T1000 (cell line): Measurements from ENCODE around the gene CAMKK1.

Experiments
- DNase-seq: peaks from one replicate; lab custom pipeline; 2025; ENCODE audit warnings: mixed read lengths; lab: John Stamatoyannopoulos, UW

Gene CAMKK1

DNA sequence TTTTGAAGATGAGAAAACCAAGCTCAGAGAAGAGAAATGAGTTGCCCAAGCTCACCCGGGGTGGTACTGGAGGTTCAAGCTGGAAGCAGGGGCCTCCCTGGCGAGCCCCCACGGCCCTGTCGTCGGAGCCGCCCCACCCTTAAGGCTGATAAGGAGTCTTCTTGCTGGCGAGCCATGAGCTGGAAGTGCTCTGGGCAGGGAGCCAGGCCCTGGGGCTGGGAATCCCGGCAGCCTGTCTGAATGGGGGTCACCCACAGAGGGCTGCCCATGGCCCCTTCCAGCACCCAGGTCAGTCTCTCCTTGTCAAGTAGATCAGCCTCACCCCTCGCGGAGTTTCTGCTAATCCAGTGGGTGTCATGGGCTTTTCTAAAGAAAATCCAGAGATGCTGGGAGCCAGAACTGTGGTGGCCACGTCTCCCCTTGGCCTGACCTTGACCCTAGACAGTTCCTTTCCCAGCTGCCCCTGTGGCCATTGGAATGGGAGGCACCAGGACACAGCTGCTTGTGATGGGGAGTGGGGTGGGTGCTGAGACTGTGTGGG lies 24.6 kb upstream of the CAMKK1 start:
- peak; percentile 16 for DNase-seq

DNA sequence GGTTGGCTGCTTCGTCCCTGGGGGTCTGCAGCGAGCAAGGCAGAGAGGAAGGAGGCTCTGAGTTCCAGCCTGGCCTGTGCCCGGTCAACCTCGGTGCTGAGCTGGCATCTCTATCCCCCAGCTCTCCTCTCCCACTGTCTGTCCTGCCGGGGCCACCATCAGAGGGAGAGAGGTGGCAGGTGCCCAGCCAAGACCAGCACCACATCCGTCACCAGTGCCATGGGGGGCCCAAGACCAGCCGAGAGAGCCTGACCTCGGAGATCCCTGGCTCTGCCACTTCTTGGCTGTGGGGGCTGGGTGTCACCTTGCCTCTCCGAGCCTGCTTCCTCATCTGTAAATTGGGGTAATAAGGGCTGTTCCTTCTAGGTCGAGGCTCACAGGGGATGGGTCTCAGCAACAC lies 24.0 kb upstream of the CAMKK1 start:
- no peak for DNase-seq

- no peak for DNase-seq
Observed at GRCh38 chr17:3915995-3916696, 23.3 kb upstream of the CAMKK1 start, which contains the start of gene P2RX1. TSS of gene P2RX1 (minus strand) at chr17:3916465. CDS start at chr17:3916225, 240 bp downstream.

DNA sequence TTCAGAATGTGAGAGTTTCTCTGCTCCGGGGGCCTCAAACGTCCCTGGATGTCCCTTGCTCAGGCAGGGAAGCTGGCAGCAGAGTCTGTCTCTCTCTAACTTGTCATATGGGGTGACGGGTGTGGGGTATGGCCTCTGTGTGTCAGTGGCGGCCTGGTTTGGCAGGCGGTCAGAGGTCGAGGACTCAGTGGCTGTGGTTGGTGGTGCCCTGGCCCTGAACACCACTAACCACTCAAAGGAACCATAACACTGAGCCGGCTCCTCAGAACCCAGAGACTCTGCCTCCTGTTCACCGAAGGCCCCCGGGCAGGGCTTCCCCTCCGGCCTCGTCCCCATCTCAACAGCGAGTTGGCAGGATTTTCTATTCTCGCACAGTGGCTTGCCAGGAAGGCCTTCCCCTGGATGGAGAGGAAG lies 22.7 kb upstream of the CAMKK1 start:
- no peak for DNase-seq

GRCh38 chr17:3914312-3914670 lies 21.4 kb upstream of the CAMKK1 start:
- DNase-seq, result no peak

- DNase-seq, result peak; percentile 62
Observed at GRCh38 chr17:3913531-3914311, 20.9 kb upstream of the CAMKK1 start.

- no peak for DNase-seq
Observed at GRCh38 chr17:3912827-3913226, 20.0 kb upstream of the CAMKK1 start.

DNA sequence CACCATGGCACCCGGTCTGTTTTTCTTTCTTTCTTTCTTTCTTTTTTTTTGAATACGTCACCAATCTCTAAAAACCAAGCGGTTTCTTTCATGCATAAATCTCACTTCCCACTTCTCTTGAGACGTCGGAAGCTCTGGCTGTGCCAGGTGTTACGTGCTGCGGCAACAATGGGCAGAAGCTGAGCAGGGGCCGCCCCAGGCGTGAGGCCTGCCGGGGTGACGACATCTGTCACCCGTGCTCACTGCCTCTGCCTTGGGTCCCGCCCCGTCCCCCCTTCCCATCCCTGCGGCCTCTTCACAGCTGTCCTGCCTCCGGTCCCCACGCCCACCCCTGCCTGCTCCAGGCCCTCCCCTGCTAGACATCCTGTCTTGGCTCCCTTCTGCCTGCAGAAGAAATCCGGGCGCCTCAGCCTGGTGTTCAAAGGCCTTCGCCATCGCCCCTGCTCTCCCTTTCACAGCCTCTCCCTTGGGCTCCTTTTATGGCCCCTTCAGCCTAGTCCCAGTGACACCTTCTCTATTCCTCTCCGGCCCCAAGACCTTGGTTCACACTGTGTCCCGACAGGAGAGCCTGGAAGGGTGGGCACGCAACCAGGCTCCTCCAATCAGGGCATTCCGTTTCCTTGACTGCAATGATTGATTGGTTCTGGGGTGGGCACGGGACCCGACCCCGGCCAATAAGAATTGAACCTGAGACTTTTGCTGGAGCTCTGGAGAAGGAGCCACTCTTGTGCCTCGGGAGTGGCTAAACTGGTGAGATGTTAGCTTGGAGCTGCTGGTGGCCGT lies 18.6 kb upstream of the CAMKK1 start:
- DNase-seq, result no peak

- no peak for DNase-seq
Observed at GRCh38 chr17:3910420-3911270, 17.8 kb upstream of the CAMKK1 start.

- DNase-seq, result no peak
Observed at GRCh38 chr17:3909257-3909656, 16.4 kb upstream of the CAMKK1 start.

GRCh38 chr17:3907483-3908216 lies 14.8 kb upstream of the CAMKK1 start:
- no peak for DNase-seq

- DNase-seq, result no peak
Observed at GRCh38 chr17:3906881-3907280, 14.0 kb upstream of the CAMKK1 start.

DNA sequence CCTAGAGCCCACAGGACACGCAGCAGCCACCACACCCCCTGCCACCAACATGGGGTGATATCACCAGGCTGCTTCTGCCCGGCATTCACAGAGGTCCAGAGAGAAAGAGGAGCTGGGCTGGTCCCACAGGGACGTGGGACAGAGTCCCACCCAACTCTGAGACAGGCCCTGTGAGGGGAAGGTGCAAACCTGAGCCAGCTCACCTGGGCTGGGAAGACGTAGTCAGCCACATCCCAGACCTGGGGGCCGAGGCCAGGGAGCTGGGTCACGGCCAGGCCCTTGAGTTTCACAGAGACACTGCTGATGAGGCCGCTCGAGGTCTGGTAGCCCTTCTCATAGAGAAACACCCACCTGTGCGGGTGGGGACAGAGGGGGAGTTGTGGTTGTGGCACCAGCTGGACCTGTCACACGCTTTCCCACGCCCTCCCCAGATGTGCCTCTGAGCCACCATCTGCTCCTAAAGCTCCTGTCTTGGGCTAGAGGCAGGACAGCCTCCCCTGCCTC lies 12.2 kb upstream of the CAMKK1 start:
- no peak for DNase-seq

DNA sequence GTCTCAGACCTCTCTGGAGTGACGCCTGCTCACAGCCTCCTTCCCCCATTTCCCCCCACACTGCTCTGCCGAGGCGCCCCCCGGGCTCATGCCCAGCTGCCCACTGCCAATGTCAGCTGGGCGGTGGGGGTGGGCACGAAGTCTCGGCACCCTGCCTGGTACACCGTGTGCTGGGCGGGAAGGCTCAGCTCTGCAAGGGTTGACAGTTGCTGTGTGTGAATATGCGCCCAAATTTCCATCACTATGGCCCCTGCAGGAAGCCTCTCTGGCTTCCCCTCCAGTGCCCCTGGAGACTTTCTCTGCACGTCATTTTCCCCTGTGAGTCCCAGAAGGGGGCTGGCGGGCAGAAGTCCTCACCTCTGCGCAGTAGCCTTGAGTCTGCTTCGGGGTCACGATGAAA lies 11.6 kb upstream of the CAMKK1 start:
- DNase-seq, result no peak

DNA sequence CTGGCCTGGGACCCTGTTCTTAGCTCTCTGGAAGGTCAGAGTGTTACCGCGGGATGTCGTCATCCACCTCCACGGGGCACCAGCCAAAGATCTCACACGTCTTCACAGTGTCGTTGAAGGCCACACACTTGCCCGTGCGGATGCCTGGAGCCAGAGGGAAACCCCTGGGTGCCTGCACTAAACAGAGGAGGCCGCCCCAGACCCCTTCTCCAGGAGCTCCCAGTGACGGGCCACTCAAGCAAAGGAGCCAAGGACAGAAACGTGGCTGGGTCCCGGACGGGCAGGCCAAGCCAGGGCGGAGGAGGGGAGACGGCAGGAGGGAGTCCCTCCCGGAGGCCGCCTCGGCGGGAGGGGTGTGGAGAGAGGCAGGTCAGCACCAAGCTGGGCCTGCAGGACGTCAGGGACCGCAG lies 11.0 kb upstream of the CAMKK1 start:
- DNase-seq, result no peak

GRCh38 chr17:3903051-3903825 lies 10.4 kb upstream of the CAMKK1 start:
- DNase-seq, result no peak

- no peak for DNase-seq
Observed at GRCh38 chr17:3900646-3901045, 7.8 kb upstream of the CAMKK1 start.

- DNase-seq, result no peak
Observed at GRCh38 chr17:3897731-3898130, 4.9 kb upstream of the CAMKK1 start.

DNA sequence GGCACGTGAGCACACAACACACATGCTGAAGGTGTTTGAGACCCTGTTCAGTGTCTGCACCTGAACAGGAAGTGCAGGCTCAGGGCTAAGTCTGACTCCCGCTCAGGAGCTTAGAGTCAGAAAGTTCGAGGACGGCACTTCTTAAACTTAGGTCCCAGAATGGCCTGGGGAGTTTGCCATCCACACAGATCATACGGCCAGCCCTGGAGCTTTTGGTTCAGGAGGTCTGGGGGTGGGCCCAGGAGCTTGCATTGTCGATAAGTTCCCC lies 4.0 kb upstream of the CAMKK1 start:
- no peak for DNase-seq
